T-helper 1 cell treated with Interleukin-12 subunit alpha and Interleukin-12 subunit beta and Interleukin-4 antibody, amounts not matched to agents 30 μg/mL and 1 μg/mL, for 36 hours (primary cell): ENCODE data around the gene FEM1B.

Experiments used
- H3K27ac Mint-ChIP-seq: one replicate; pipeline ENCODE4 v1.8.0; 2021; ENCODE audit warnings: mild to moderate bottlenecking, mixed read lengths
- H3K27me3 Mint-ChIP-seq: one replicate; pipeline ENCODE4 v1.8.0; 2021; ENCODE audit warnings: low read depth, mixed read lengths
- H3K36me3 Mint-ChIP-seq: one replicate; pipeline ENCODE4 v1.8.0; 2021; ENCODE audit warnings: low read depth, mixed read lengths
- H3K4me1 Mint-ChIP-seq: one replicate; pipeline ENCODE4 v1.8.0; 2021; ENCODE audit warnings: low read depth, mixed read lengths
- H3K4me3 Mint-ChIP-seq: one replicate; pipeline ENCODE4 v1.8.0; 2021; ENCODE audit warnings: mild to moderate bottlenecking, moderate library complexity, mixed read lengths
- H3K9me3 Mint-ChIP-seq: one replicate; pipeline ENCODE4 v1.8.0; 2021; ENCODE audit warnings: mixed read lengths

Gene FEM1B

DNA sequence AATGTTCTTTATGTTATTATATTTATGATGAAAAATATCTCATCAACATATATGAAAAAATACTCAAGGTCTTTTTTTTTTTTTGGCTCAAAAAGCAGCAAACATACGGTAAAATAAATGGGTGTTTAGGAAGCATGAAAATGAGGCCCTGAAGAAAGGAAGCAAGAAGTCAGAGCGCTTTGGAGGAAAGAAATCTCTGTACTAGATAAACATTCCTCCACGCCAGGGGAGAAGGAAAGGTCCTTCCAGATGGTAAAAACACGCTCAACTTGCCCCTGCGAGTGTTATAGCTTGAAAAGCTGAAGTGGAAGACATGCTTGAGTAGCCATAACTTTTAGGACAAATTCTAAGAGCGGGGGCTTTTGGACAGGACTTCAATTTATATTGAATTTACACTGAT lies 52.9 kb downstream of the FEM1B start:
- Mint-ChIP-seq H3K27me3 (peaks cover 28% of the 10 kb centered on the region), H3K4me3 (no peak overlapping the region), H3K36me3 (no peaks in the 10 kb centered on the region), H3K4me1 (peaks cover 35% of the 10 kb centered on the region), H3K9me3 (no peaks in the 10 kb centered on the region), H3K27ac (no peak overlapping the region)

DNA sequence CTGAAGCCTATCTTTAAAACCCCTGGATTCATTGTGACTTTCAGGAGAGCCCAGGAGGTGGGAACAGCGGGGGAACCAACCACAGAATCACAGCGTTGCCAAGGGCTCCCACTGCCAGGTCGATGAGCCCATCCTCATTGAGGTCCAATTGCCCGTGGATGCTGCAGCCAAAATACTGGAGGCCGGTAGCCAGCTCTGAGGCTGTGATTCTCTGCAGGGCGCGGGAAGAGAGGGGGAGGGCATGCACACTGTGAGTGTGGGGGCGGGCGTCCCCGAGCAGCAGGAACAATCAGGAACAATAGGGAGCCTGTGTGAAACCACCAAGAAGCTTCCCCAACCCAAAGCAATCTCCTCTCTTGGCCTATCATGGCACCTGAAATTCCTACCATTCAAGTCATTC lies 53.4 kb downstream of the FEM1B start:
- Mint-ChIP-seq H3K27ac (no peak overlapping the region), H3K27me3 (peaks cover 28% of the 10 kb centered on the region), H3K4me3 (no peak overlapping the region)

DNA sequence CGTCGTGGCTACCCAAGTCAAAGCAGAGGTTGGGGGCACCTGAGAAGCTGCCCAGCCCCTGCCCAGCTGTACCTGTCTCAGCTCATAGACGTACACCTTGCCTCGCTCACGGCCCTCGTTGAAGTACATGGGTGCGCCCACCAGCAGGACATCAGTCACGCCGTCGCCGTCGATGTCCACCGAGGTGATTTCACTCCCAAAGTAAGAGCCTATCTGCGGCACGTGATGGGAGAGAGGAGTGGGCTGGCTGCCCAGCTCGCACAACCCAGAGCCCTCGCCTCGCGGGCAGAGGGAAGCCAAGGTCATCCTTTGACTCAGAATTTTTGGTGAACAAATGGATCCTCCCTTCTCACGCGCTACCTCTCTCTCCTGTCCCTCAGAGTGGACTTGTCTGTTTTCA lies 54.7 kb downstream of the FEM1B start:
- no peak overlapping the region for H3K4me3 Mint-ChIP-seq
- peaks cover 24% of the 10 kb centered on the region for H3K4me1 Mint-ChIP-seq
- H3K27ac Mint-ChIP-seq, result no peak overlapping the region
- H3K36me3 Mint-ChIP-seq, result no peaks in the 10 kb centered on the region
- peaks cover 24% of the 10 kb centered on the region for H3K27me3 Mint-ChIP-seq
- H3K9me3 Mint-ChIP-seq, result no peaks in the 10 kb centered on the region

More for the DNA sequence above, 53.4 kb downstream of the FEM1B start:
- H3K36me3 Mint-ChIP-seq, result no peaks in the 10 kb centered on the region
- no peaks in the 10 kb centered on the region for H3K9me3 Mint-ChIP-seq
- H3K4me1 Mint-ChIP-seq, result peaks cover 35% of the 10 kb centered on the region

DNA sequence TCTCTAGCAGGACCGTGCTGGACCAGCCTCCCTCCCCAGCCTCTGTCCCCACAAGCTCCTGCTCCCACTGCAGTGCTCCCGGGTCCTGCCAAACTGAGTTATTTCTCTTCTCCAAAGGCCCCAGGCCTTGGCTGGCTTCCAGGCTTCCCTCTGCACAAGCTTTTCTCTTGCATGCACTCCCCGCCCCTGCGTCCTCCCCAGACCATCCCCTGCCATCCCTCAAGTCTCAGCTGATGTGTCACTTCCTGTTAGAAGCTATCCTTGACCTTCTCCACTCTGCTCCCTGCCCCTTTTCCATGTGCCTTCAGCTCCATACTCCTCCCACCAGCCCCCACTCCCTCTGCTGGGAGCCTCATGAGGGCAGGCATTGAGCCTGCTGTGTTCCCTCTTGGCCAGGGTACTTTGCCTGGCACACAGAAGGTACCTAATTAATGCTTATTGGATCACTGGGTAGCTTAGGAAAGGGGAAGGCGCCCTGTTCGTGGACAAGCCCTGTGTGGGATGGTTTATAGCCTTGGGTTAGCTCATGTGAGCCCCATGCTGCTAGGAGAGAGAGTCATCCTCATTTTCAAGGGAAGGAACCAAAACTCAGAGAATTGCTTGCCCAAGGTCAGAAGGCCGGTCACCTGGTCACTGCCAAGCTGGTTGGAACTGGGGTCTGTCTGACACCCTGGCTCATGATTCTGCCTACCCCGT lies 56.4 kb downstream of the FEM1B start:
- Mint-ChIP-seq H3K27ac (no peak overlapping the region), H3K4me3 (no peak overlapping the region), H3K4me1 (peaks cover 13% of the 10 kb centered on the region), H3K27me3 (peaks cover 24% of the 10 kb centered on the region), H3K9me3 (no peaks in the 10 kb centered on the region), H3K36me3 (no peaks in the 10 kb centered on the region)

DNA sequence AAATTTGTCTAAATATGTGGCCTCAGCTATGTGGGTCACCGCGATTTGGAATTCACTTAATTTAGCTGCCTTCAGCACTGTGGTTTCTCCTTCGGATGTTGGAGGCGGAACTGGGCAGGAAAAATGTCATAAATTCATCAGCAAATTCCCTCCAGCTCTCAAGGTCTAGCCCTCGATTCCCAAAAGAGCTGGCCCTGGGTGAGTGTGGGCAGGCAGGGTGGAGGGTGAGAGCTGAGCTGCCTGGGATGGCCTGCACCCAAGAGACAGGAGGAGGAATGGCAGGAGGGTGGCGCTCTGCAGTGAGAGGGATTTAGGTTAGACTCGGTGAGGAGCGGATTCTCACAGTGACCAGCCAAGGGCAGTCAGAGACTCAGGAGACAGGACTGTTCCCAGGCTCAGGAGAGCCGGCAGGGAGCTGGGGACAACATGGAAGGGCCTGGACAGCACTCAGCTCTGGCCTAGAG lies 57.1 kb downstream of the FEM1B start:
- H3K4me1 Mint-ChIP-seq, result peaks cover 9% of the 10 kb centered on the region
- no peak overlapping the region for H3K27ac Mint-ChIP-seq
- H3K9me3 Mint-ChIP-seq, result no peaks in the 10 kb centered on the region
- no peaks in the 10 kb centered on the region for H3K36me3 Mint-ChIP-seq
- no peak overlapping the region for H3K4me3 Mint-ChIP-seq
- H3K27me3 Mint-ChIP-seq, result peaks cover 20% of the 10 kb centered on the region

DNA sequence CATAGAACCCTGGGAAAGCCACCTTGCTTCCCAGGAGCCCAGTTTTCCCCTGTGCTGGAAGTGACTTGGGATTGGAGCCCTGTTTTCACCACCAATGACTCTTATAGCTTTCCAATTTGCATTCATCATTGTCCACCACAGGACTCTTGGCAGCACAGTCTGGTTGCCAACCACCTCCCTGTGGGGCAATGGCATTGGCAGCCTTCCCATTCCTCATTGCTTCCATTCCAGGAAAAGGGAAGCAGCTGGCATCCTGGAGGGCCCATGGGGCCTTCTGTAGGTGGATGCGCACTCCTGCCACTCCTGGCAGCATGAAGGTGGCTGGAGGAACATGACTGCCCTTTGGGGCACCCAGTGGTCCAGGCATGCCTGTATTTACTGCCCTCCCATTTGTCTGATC lies 57.7 kb downstream of the FEM1B start:
- Mint-ChIP-seq H3K36me3 (no peaks in the 10 kb centered on the region), H3K27me3 (peaks cover 19% of the 10 kb centered on the region), H3K9me3 (no peaks in the 10 kb centered on the region), H3K27ac (no peak overlapping the region), H3K4me3 (no peak overlapping the region), H3K4me1 (peaks cover 9% of the 10 kb centered on the region)

DNA sequence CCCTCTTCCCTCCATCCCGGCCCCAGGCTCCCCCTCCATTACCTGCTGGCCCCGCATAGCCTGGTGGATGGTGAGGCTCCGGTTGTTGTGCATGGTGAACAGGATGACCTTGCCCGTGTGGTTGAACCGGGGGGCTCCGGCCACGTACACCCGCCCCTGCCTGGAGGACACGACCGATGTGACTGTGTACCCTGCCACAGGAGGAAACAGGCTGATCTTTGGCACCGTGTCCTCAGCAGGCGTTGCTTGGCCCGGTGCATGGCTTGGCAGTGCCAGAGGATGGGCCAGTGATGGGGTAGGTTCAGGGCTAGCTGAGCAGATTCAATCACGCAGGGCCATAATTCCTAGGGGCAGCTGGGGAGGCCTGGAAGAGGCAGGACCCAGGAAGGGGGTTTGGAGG lies 58.1 kb downstream of the FEM1B start:
- Mint-ChIP-seq H3K36me3 (no peaks in the 10 kb centered on the region), H3K27me3 (peaks cover 19% of the 10 kb centered on the region)

DNA sequence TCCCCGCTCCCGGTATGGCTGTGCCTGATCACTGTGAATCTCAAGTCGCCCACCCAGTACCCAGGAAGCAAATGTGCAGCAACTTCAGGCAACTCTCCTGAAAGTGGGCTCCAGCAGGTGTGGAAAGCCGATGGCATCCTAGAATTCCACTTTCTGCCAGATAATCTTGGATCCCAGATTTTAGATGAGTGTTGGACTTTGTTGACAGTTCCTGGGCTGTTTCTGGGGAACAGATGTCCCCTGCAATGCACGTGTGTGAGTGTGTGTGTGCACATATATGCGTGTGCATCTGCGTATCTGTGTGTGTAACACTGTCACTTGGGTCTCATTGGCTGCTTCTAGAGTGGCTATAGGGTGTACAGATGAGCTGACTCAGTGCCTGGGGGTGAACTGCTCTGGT lies 59.0 kb downstream of the FEM1B start:
- no peak overlapping the region for H3K27ac Mint-ChIP-seq
- H3K27me3 Mint-ChIP-seq, result peaks cover 15% of the 10 kb centered on the region
- peaks cover 9% of the 10 kb centered on the region for H3K4me1 Mint-ChIP-seq
- H3K4me3 Mint-ChIP-seq, result no peak overlapping the region
- no peaks in the 10 kb centered on the region for H3K9me3 Mint-ChIP-seq
- H3K36me3 Mint-ChIP-seq, result no peaks in the 10 kb centered on the region

More for the DNA sequence above, 58.1 kb downstream of the FEM1B start:
- H3K27ac Mint-ChIP-seq, result no peak overlapping the region
- peaks cover 9% of the 10 kb centered on the region for H3K4me1 Mint-ChIP-seq
- no peaks in the 10 kb centered on the region for H3K9me3 Mint-ChIP-seq
- H3K4me3 Mint-ChIP-seq, result no peak overlapping the region

DNA sequence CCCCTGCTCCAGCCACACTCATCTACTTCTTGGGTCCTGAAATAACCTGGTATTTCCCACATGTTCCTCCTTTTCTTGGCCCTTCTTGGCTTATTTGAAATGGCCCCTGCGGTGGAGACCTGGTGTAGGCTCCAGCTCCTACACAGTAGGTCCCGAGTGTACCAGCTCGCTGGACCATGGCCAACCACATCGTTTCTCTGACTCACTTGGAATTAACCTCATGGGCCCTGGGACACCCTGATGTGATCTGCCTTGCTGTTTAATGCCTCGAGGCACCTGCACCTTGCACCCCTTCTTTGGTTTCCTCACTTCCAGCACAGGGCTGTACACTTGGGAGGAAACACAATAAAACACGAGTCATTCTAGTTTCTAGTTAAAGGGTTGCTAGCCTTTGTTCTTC lies 60.3 kb downstream of the FEM1B start:
- H3K36me3 Mint-ChIP-seq, result no peaks in the 10 kb centered on the region
- no peaks in the 10 kb centered on the region for H3K9me3 Mint-ChIP-seq
- H3K4me1 Mint-ChIP-seq, result peaks cover 9% of the 10 kb centered on the region
- no peak overlapping the region for H3K27ac Mint-ChIP-seq
- H3K27me3 Mint-ChIP-seq, result peaks cover 10% of the 10 kb centered on the region
- no peak overlapping the region for H3K4me3 Mint-ChIP-seq

DNA sequence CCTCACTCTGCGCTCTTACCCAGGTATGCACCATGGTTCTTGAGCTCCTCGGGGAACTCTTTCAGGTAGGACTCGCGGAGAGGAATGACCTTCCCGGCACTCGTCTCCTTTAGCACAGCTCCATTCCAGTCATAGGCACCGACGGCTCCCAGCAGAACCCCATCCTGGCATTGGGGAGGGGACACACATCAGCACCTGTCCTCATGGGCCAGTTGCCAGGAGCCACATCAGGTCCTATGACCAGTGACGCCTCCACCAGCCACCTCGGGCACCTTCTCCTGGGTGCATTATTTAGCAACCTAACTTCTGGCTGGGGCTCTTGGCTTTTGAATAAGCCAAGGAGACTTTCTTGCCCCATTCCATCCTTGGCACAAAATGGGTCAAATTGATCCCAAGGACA lies 61.9 kb downstream of the FEM1B start:
- Mint-ChIP-seq H3K27ac (no peak overlapping the region), H3K36me3 (no peaks in the 10 kb centered on the region), H3K4me1 (peaks cover 4% of the 10 kb centered on the region), H3K4me3 (no peak overlapping the region), H3K9me3 (no peaks in the 10 kb centered on the region), H3K27me3 (peaks cover 4% of the 10 kb centered on the region)

DNA sequence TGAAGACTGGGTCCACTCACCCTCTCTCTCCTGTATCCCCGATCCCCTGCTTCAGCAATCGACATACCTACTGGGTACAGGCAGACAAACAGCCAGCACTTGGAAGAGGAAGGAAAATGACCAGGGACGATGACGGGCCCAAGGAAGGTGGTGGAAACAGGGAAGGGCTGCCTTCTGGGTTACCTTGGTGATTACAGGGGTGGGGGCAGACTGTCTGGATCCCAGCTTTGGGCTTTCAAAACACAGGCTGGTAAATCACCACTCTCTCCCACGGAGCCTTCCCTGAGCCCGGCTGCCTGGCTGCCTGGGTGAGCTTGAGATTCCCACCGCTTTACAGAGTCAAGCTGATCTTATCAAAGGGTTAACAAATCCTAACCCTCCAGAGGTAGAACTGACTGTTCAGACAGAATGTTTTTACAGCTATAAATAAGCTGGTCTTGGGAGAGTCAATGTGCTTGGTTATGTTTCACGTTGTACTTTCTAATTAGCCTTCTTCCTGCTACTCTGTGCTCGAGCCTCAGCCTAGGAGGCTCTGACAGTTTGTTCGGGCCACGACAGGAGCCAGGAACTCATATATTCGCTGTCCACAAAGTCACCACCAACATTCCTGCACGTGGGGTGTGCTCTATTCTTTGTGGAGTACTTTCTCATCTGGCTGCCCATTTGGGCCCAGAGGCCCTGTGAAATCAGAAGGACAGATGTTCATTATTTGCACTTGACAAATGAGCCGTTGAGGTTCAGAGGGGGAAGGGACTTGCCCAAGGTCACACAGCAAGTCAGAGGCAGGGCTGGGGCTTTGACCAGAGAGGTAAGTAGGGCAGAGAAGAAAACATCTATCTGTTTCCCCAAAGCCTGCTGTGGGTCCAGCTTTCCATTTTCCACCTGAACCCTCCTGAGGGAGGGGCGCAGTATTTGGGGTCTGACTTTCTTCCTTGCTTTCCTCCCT lies 63.5 kb downstream of the FEM1B start:
- no peak overlapping the region for H3K27ac Mint-ChIP-seq
- H3K27me3 Mint-ChIP-seq, result peaks cover 3% of the 10 kb centered on the region
- no peaks in the 10 kb centered on the region for H3K36me3 Mint-ChIP-seq
- no peak overlapping the region for H3K4me3 Mint-ChIP-seq
- peaks cover 4% of the 10 kb centered on the region for H3K4me1 Mint-ChIP-seq
- H3K9me3 Mint-ChIP-seq, result no peaks in the 10 kb centered on the region

DNA sequence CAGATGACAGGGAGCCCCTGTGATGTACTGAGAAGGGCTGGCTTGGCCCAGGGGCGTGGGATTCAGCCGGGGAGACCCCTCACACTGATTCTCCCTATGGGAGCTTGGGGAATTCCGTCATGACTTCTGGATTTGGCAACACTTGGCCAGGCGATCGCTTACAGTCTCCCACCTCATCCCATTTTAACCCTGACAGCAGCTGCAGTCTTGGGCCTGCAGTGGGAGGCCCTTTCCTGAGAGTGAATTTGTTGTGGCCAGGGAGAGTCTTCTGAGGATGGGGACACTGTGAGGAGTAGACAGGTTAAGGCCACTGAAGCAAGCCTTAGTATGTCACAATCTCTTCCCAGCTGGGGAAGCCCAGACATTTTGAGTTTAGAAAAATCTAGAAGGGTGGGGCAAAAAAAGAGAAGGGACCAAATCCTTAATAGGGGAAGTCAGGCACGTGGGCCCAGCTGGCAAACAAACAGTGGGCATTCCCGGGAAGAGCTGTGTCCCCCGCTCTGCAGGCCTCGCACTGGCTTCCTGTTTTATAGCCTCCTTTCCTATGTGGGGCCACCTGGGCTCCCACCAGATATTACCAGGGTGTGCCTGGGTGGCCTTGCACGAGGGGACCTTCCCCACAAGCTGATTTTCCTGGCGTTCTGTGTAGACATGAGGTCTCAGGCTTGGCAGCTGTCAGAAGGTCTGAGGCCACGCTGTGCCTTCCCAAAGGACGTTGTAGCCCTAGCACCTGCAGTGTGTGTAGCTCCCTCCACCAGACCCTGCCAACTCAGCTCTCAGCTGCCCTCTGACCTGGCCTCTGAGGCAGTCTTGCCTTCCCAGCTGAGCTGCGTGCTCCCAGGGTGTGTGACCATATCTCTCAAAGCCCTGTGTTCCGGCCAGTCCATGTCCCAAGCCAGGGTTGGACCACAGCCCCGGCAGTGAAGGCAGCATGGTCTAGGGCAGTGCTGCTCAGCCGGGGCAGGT lies 64.5 kb downstream of the FEM1B start:
- Mint-ChIP-seq H3K4me3 (no peak overlapping the region), H3K27ac (no peak overlapping the region), H3K9me3 (no peaks in the 10 kb centered on the region), H3K4me1 (peaks cover 4% of the 10 kb centered on the region), H3K27me3 (peaks cover 3% of the 10 kb centered on the region), H3K36me3 (no peaks in the 10 kb centered on the region)

DNA sequence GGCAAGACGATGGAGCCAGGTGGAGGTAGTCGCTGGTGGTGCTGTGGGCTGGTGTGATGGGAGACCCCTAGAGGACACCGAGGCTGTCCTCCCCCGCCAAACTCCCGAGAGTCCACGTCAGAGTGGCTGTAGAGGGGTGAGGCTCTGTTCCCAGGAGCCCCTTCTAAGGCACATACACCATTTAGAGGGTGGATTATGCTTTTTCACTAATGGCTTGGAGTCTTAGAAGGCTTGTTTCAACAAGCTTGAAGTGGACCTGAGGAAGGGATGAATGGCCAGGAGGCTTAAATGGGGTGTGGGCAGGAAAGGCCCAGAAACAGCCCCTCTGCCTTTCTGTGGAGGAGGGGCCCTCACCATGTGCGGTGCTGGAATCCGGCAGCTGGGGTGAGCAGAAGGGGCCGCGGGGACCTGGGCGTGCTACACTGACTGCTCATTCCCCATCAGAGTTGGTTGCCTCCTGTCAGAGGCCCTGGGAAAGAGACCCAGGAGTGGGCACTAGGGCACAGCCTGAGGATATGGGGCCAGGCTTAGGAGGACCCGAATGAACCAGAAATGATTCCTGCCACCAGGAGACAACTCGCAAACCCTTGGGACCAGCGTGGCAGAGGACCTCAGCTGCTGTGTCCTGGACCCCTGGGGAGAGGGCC lies 66.2 kb downstream of the FEM1B start:
- Mint-ChIP-seq H3K36me3 (no peaks in the 10 kb centered on the region), H3K4me1 (no peaks in the 10 kb centered on the region), H3K4me3 (no peak overlapping the region), H3K9me3 (no peaks in the 10 kb centered on the region), H3K27ac (no peak overlapping the region), H3K27me3 (peaks cover 3% of the 10 kb centered on the region)

DNA sequence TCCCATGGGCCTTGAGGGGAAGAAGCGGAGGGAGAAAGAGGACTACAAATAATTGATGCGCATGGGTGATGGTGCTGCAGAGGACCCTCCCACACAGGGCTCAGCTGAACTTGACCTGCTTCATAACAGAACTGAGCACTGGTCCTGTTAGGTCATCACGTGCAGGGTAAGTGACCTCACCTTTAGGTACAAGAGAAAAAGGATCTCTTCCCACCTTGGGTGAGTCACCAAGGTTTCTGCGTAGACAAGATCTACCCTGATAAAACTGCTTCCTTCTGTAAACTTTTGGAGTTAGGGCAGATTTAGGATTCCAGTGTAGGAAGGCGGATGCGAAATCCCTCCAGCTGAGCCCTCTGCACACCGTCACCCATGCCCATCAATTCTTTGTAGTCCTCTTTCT lies 67.1 kb downstream of the FEM1B start:
- Mint-ChIP-seq H3K4me3 (no peak overlapping the region), H3K27ac (no peak overlapping the region), H3K27me3 (peaks cover 3% of the 10 kb centered on the region), H3K9me3 (no peaks in the 10 kb centered on the region), H3K36me3 (no peaks in the 10 kb centered on the region), H3K4me1 (no peaks in the 10 kb centered on the region)
